Measurements from ENCODE around the gene BZW1. TPM values are rescaled to one million over a fixed set of nuclear protein-coding genes. Genes with fewer than 3 reads are reported as not detected.

BZW1 gene
- 302 TPM for total RNA-seq (ENCODE audit: unreplicated experiment)
- long read RNA-seq, full-length matches to known transcripts = 154 of 192 reads
- long read RNA-seq, partial matches to known transcripts = 9 of 192 reads
- long read RNA-seq, other reads (novel, unspliced or antisense) = 29 of 192 reads

DNA sequence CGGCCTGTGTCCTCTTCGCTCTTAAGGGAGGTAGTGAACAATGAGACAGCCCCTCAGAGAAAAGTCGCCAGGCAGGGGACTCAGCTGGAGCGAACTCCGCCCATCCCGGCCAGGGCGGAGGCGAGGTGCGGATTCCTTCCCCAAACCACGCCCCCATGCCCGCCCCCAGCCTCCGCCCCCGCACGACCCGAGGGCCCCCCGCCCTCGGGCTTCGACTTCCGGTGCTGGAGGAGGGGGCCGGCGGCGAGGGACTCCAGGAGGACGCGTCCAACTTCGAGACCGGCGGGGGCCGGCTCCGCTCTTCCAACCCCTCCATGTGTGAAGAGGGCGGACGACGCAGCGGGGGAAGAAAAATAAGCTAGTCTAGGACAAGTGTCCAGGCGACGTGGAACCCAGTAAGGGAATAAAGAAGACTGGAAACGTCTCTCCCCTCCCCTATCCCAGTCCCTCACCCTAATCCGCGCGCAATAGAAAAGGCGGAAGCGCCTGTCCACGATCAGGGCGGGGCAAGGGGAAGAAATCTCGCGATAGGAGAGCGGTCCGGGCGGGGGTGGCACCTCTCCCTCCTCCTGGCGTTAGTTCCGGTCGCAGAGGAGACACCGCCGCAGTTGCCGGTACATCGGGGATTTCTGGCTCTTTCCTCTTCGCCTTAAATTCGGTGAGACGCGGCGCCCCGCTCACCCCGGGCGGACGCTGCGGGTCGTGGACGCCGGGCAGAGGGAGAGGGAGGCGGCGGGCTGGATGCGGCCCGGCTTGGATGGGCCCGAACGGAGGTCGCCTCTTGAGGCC lies at the start of gene BZW1:
Gene BZW1 (plus strand): TSS at position 578 of the 789 bp plus-strand sequence. CDS start 1,308 bp downstream, outside the sequence.
- Mint-ChIP-seq H3K9me3 (ENCODE audit: unreplicated experiment) (no peaks in the 10 kb centered on the region), H3K4me3 (ENCODE audit: unreplicated experiment) (peak within 1 kb of the TSS; percentile 100), H3K27ac (ENCODE audit: unreplicated experiment) (peak within 1 kb of the TSS; percentile 98), H3K27me3 (ENCODE audit: unreplicated experiment) (peaks cover 21% of the 10 kb centered on the region), H3K4me1 (ENCODE audit: unreplicated experiment) (peaks cover 38% of the 10 kb centered on the region), H3K36me3 (ENCODE audit: low read depth, unreplicated experiment) (peaks cover 41% of the 10 kb centered on the region)
- DNase-seq (ENCODE audit: low spot score) = peak; percentile 95
- TF ChIP-seq, protein P1, sequence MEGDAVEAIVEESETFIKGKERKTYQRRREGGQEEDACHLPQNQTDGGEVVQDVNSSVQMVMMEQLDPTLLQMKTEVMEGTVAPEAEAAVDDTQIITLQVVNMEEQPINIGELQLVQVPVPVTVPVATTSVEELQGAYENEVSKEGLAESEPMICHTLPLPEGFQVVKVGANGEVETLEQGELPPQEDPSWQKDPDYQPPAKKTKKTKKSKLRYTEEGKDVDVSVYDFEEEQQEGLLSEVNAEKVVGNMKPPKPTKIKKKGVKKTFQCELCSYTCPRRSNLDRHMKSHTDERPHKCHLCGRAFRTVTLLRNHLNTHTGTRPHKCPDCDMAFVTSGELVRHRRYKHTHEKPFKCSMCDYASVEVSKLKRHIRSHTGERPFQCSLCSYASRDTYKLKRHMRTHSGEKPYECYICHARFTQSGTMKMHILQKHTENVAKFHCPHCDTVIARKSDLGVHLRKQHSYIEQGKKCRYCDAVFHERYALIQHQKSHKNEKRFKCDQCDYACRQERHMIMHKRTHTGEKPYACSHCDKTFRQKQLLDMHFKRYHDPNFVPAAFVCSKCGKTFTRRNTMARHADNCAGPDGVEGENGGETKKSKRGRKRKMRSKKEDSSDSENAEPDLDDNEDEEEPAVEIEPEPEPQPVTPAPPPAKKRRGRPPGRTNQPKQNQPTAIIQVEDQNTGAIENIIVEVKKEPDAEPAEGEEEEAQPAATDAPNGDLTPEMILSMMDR (IDR thresholded peaks at IDR 0.05; ENCODE audit: unreplicated experiment) = no peak

DNA sequence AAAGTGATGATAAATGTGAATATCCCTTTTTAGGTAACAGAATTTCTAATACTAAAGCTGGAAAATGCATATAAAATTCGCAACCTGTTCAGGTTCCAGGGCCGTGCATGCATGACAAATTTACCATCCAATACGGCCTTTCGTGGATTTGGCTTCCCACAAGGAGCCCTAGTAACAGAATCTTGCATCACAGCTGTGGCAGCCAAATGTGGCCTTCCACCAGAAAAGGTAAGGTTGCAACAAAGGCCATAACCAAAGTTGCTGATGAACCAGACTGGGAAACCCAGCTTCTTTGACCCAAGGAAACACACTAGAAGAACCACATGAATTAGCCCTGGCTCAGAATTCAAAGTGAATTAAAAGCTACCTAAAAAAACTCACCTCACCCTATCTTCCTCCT lies 49.6 kb upstream of the BZW1 start:
- H3K4me1 Mint-ChIP-seq (ENCODE audit: unreplicated experiment) = no peaks in the 10 kb centered on the region

DNA sequence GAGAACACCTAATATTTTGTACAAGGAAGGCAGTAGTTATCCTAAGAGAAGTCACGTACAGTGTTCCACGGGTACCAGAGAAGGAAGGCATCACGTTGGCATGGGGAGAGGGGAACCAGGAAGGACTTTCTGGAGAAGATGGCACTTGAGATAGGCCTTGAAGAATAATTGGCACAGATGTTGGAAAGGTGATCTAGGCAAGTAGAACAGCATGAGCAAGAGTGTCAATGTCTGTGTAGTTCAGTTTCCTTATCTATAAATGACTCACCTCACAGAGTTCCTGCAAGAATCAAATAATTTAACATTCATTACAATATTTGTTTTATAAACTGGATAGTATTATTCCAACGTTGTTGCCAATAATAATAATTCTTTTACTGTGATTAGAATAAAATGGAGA lies 48.3 kb upstream of the BZW1 start:
- H3K27ac Mint-ChIP-seq (ENCODE audit: unreplicated experiment) = no peak overlapping the region

More for the DNA sequence above, 49.6 kb upstream of the BZW1 start:
- Mint-ChIP-seq H3K27me3 (ENCODE audit: unreplicated experiment) (peaks cover 1% of the 10 kb centered on the region), H3K27ac (ENCODE audit: unreplicated experiment) (no peak overlapping the region), H3K9me3 (ENCODE audit: unreplicated experiment) (no peaks in the 10 kb centered on the region), H3K36me3 (ENCODE audit: low read depth, unreplicated experiment) (no peaks in the 10 kb centered on the region), H3K4me3 (ENCODE audit: unreplicated experiment) (no peak overlapping the region)
- no peak for DNase-seq (ENCODE audit: low spot score)
- TF ChIP-seq, protein P1 (IDR thresholded peaks at IDR 0.05; ENCODE audit: unreplicated experiment) = no peak

DNA sequence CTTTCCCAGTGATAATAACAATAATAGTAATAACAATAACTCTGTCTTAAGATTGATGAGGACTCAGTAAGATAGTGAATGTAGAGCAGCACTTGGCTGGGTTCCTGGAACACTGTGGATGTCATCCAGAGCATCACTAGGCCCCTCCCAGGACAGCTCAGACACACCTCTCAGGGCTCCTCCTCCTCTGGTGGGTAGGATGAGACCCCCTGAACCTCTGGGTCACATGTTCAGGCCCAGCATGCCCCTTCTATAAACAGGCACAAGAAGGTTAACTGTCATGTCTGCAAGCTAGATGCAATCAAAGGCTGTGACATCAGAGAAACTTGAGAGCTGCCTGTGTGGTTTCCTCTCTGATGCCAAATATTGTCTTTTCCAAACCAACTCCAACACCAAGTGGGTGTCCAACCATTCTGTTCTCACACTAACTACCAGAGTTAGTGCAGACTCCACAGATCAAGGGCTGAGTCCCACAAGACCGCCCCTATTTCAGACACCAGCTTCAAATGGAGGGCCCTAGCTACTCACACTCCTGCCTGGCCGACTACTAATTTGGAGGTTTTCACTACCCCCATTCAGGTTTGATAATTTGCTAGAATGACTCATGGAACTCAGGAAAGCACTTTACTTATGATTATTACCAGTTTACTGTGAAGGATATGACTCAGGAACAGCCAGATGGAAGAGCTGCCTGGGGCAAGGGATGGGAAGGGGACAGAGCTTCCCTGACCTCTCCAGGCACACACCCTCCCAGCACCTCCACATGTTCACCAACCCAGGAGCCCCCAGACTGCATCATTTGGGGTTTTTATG lies 46.4 kb upstream of the BZW1 start:
- Mint-ChIP-seq H3K4me1 (ENCODE audit: unreplicated experiment) (no peaks in the 10 kb centered on the region), H3K9me3 (ENCODE audit: unreplicated experiment) (no peaks in the 10 kb centered on the region), H3K36me3 (ENCODE audit: low read depth, unreplicated experiment) (no peaks in the 10 kb centered on the region), H3K27ac (ENCODE audit: unreplicated experiment) (no peak overlapping the region), H3K27me3 (ENCODE audit: unreplicated experiment) (peaks cover 1% of the 10 kb centered on the region), H3K4me3 (ENCODE audit: unreplicated experiment) (no peak overlapping the region)
- TF ChIP-seq, protein P1 (IDR thresholded peaks at IDR 0.05; ENCODE audit: unreplicated experiment) = no peak
- no peak for DNase-seq (ENCODE audit: low spot score)

More for the DNA sequence above, 48.3 kb upstream of the BZW1 start:
- no peak for DNase-seq (ENCODE audit: low spot score)
- Mint-ChIP-seq H3K4me3 (ENCODE audit: unreplicated experiment) (no peak overlapping the region), H3K4me1 (ENCODE audit: unreplicated experiment) (no peaks in the 10 kb centered on the region), H3K9me3 (ENCODE audit: unreplicated experiment) (no peaks in the 10 kb centered on the region), H3K36me3 (ENCODE audit: low read depth, unreplicated experiment) (no peaks in the 10 kb centered on the region), H3K27me3 (ENCODE audit: unreplicated experiment) (peaks cover 1% of the 10 kb centered on the region)
- TF ChIP-seq, protein P1 (IDR thresholded peaks at IDR 0.05; ENCODE audit: unreplicated experiment) = no peak
